Tibial nerve (tissue), 4 donors: ENCODE data around the gene TRIP6. TPM values are rescaled to one million over a fixed set of nuclear protein-coding genes. Genes with fewer than 3 reads are reported as not detected.

Experiments
- DNase-seq, 2 donors: peaks; one replicate each; pipeline ENCODE4 v3.0.0-alpha.2; 2019; ENCODE audit warnings: low spot score in 2 of 2
- H3K27ac ChIP-seq, 4 donors: fragments of 200-600 bp; sonication (generic) in 3 of 4; one replicate each; pipeline ENCODE4 v1.5.1; 2017 to 2019; ENCODE audit warnings: mild to moderate bottlenecking in 1 of 4
- H3K27me3 ChIP-seq, 2 donors: fragments of 200-600 bp; sonication (generic) in 1 of 2; one replicate each; pipeline versions ENCODE4 v1.5.1 to v1.6.0; 2017 to 2019
- H3K36me3 ChIP-seq, 3 donors: fragments of 200-600 bp; sonication (generic); one replicate each; pipeline ENCODE4 v1.5.1; 2018 to 2019
- H3K4me1 ChIP-seq, 4 donors: fragments of 200-600 bp; sonication (generic) in 3 of 4; one replicate each; pipeline ENCODE4 v1.5.1; 2017 to 2019
- H3K4me3 ChIP-seq, 4 donors: fragments of 200-600 bp; sonication (generic) in 3 of 4; one replicate each; pipeline ENCODE4 v1.5.1; 2017 to 2019; ENCODE audit warnings: mild to moderate bottlenecking in 1 of 4, moderate library complexity in 1 of 4
- H3K9me3 ChIP-seq, 4 donors: fragments of 200-600 bp; sonication (generic) in 3 of 4; one replicate each; pipeline ENCODE4 v1.5.1; 2017 to 2019
- EP300 ChIP-seq, 2 donors: sonication (generic); formaldehyde crosslinking; IDR thresholded peaks; one replicate each; pipeline ENCODE4 v1.6.1; 2017; ENCODE audit warnings: antibody characterized with exemption in 2 of 2, mild to moderate bottlenecking in 1 of 2
- POLR2A ChIP-seq, 2 donors: fragments of 450-650 bp; IDR thresholded peaks; one replicate each; pipeline ENCODE4 v1.6.1; 2017; ENCODE audit warnings: antibody characterized with exemption in 2 of 2, mild to moderate bottlenecking in 2 of 2, moderate library complexity in 2 of 2
- WGBS, 2 donors: methylation state at CpG; one replicate each; pipeline ENCODE4 v1.1.5; 2018; 5-methylcytosine and 5-hydroxymethylcytosine counted together
- total RNA-seq, 4 donors: library from RNA; depleted of rRNA; stranded (reverse); fragments of >200 nt; gene quantifications; one replicate each; pipeline ENCODE4 v1.1.0, GENCODE V29; 2016
- TF ChIP-seq, protein P1 (sequence below), 5 experiments: fragments of 200-600 bp in 3 of 5; fragments of 450-650 bp in 2 of 5; sonication (generic) in 3 of 5; IDR thresholded peaks; one replicate each; pipeline ENCODE4 v1.5.1; 2016 to 2019; ENCODE audit warnings: antibody characterized with exemption in 5 of 5, mild to moderate bottlenecking in 3 of 5, moderate library complexity in 2 of 5

TRIP6 gene
- total RNA-seq, 4 donors from 2014 or later = 63.9 to 119 (median 80.8) TPM

DNA sequence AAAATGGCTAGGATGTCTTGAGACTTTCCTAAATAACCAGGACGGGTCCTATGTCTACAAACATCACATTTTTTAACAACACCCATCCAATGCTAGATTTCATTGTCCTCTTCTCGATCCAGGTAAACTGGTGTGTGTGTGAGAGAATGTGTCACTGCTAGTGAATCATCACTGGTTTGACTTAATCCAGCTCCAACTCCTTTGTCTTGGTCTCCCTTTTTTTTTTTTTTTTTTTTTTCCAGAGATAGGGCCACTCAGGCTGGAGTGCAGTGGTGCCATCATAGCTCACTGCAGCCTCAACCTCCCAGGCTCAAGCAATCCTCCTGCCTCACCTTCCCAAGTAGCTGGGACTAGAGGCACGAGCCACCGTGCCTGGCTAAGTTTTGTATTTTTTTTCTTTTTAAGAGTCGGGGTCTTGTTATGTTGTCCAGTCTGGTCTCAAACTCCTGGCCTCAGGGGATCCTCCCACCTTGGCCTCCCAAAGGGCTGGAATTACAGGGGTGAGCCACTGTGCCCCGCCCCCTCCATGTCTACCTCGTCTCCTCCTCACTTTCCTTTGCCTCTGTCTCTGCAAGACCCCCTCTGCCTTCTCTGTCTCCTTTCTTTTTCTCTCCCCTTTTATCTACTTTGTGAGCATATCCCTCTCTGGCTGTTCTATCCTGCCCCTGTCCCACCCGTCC is 24.5 kb downstream of the TRIP6 start:
- Histone ChIP-seq H3K4me3 (peak overlapping the region in 1 of 4 donors; percentile 93), H3K36me3 (peaks cover 0 to 19% (median 14%) of the 10 kb centered on the region in 3 donors), H3K9me3 (no peaks in the 10 kb centered on the region), H3K4me1 (peaks cover 0 to 67% (median 40%) of the 10 kb centered on the region in 4 donors), H3K27me3 (peaks cover 2 to 36% of the 10 kb centered on the region in 2 donors), H3K27ac (peak overlapping the region in 1 of 4 donors; percentile 93)
- DNase-seq = no peak
- WGBS, 2 donors = 66 to 74% methylated on average over 8 of the region's 8 CpGs
- no peak for TF ChIP-seq POLR2A (IDR thresholded peaks at IDR 0.05)
- TF ChIP-seq, protein P1, sequence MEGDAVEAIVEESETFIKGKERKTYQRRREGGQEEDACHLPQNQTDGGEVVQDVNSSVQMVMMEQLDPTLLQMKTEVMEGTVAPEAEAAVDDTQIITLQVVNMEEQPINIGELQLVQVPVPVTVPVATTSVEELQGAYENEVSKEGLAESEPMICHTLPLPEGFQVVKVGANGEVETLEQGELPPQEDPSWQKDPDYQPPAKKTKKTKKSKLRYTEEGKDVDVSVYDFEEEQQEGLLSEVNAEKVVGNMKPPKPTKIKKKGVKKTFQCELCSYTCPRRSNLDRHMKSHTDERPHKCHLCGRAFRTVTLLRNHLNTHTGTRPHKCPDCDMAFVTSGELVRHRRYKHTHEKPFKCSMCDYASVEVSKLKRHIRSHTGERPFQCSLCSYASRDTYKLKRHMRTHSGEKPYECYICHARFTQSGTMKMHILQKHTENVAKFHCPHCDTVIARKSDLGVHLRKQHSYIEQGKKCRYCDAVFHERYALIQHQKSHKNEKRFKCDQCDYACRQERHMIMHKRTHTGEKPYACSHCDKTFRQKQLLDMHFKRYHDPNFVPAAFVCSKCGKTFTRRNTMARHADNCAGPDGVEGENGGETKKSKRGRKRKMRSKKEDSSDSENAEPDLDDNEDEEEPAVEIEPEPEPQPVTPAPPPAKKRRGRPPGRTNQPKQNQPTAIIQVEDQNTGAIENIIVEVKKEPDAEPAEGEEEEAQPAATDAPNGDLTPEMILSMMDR (IDR thresholded peaks at IDR 0.05) = no peak
- TF ChIP-seq EP300 (IDR thresholded peaks at IDR 0.05) = no peak

GRCh38 chr7:100892364-100893317 is 25.5 kb downstream of the TRIP6 start:
- Histone ChIP-seq H3K27ac (no peak overlapping the region), H3K4me1 (peaks cover 0 to 65% (median 40%) of the 10 kb centered on the region in 4 donors), H3K9me3 (no peaks in the 10 kb centered on the region), H3K36me3 (peaks cover 0 to 9% (median 6%) of the 10 kb centered on the region in 3 donors), H3K4me3 (no peak overlapping the region), H3K27me3 (peaks cover 2 to 43% of the 10 kb centered on the region in 2 donors)
- TF ChIP-seq, protein P1 (IDR thresholded peaks at IDR 0.05) = no peak
- TF ChIP-seq POLR2A (IDR thresholded peaks at IDR 0.05) (no peak), EP300 (IDR thresholded peaks at IDR 0.05) (no peak)
- 87 to 89% methylated on average over 31 to 40 of the region's 44 CpGs for WGBS, 2 donors
- no peak for DNase-seq

GRCh38 chr7:100893318-100893895 is 26.2 kb downstream of the TRIP6 start:
- Histone ChIP-seq H3K27ac (no peak overlapping the region), H3K36me3 (peaks cover 0 to 2% (median 2%) of the 10 kb centered on the region in 3 donors), H3K4me3 (no peak overlapping the region), H3K9me3 (no peaks in the 10 kb centered on the region), H3K4me1 (peaks cover 0 to 57% (median 35%) of the 10 kb centered on the region in 4 donors), H3K27me3 (peaks cover 2 to 51% of the 10 kb centered on the region in 2 donors)
- TF ChIP-seq, protein P1 (IDR thresholded peaks at IDR 0.05) = no peak
- no peak for TF ChIP-seq EP300 (IDR thresholded peaks at IDR 0.05)
- DNase-seq = no peak
- WGBS, 2 donors = 86 to 90% methylated on average over 17 to 19 of the region's 32 CpGs

GRCh38 chr7:100893910-100894721 is 26.9 kb downstream of the TRIP6 start:
- Histone ChIP-seq H3K4me3 (no peak overlapping the region), H3K36me3 (no peaks in the 10 kb centered on the region), H3K9me3 (no peaks in the 10 kb centered on the region), H3K27me3 (peaks cover 2 to 58% of the 10 kb centered on the region in 2 donors), H3K27ac (no peak overlapping the region), H3K4me1 (peaks cover 0 to 50% (median 28%) of the 10 kb centered on the region in 4 donors)
- DNase-seq = no peak
- 22 to 38% methylated on average over 28 to 40 of the region's 40 CpGs for WGBS, 2 donors
- no peak for TF ChIP-seq EP300 (IDR thresholded peaks at IDR 0.05)
- no peak for TF ChIP-seq POLR2A (IDR thresholded peaks at IDR 0.05)
- TF ChIP-seq, protein P1 (IDR thresholded peaks at IDR 0.05) = no peak
